ENCODE measurements around the gene ZFP64. TPM values are rescaled to one million over a fixed set of nuclear protein-coding genes. Genes with fewer than 3 reads are reported as not detected.
"Not testable (repeated sequence)": the region's sequence is repeated elsewhere in the genome, so short reads cannot be mapped to it uniquely, and the experiment has no call there.

Gene ZFP64
- total RNA-seq, 1 donor from 2014 or later: 12.9 TPM

- peak; percentile 81 for ATAC-seq
Measured at GRCh38 chr20:52201395-52201794, 9.8 kb upstream of the ZFP64 start.

- ATAC-seq: peak; percentile 31
Measured at GRCh38 chr20:52200870-52201269, 9.3 kb upstream of the ZFP64 start.

GRCh38 chr20:52196845-52197244 lies 5.3 kb upstream of the ZFP64 start:
- ATAC-seq: no peak

- ATAC-seq: no peak
Measured at GRCh38 chr20:52193886-52194545, 2.4 kb upstream of the ZFP64 start.

- no peak for ATAC-seq
Measured at GRCh38 chr20:52193133-52193532, 1.6 kb upstream of the ZFP64 start.

GRCh38 chr20:52192719-52193007 lies 1.1 kb upstream of the ZFP64 start:
- not testable (repeated sequence) for ATAC-seq

- ATAC-seq: peak; percentile 44
Measured at GRCh38 chr20:52191916-52192718, 538 bp upstream of the ZFP64 start.

GRCh38 chr20:52190437-52191131 lies 995 bp downstream of the ZFP64 start:
- ATAC-seq: peak; percentile 59

- no peak for ATAC-seq
Measured at GRCh38 chr20:52181766-52182165, 9.8 kb downstream of the ZFP64 start.

GRCh38 chr20:52180180-52180840 lies 11.3 kb downstream of the ZFP64 start:
- no peak for ATAC-seq

GRCh38 chr20:52179331-52180179 lies 12.0 kb downstream of the ZFP64 start:
- peak; percentile 18 for ATAC-seq

GRCh38 chr20:52178691-52179090 lies 12.9 kb downstream of the ZFP64 start:
- ATAC-seq: no peak

- ATAC-seq: no peak
Measured at GRCh38 chr20:52175840-52176239, 15.7 kb downstream of the ZFP64 start.

- ATAC-seq: peak; percentile 70
Measured at GRCh38 chr20:52172392-52173047, 19.1 kb downstream of the ZFP64 start.

- no peak for ATAC-seq
Measured at GRCh38 chr20:52171025-52171424, 20.6 kb downstream of the ZFP64 start.

- no peak for ATAC-seq
Measured at GRCh38 chr20:52168116-52168515, 23.5 kb downstream of the ZFP64 start.

GRCh38 chr20:52167232-52167840 lies 24.2 kb downstream of the ZFP64 start:
- no peak for ATAC-seq

GRCh38 chr20:52166150-52166549 lies 25.4 kb downstream of the ZFP64 start:
- no peak for ATAC-seq

- peak; percentile 84 for ATAC-seq
Measured at GRCh38 chr20:52160621-52161204, 30.9 kb downstream of the ZFP64 start.

- no peak for ATAC-seq
Measured at GRCh38 chr20:52160049-52160570, 31.5 kb downstream of the ZFP64 start.

Measured in esophagus mucosa (tissue), 1 donor.